Sigmoid colon (tissue), 3 donors: Measurements from ENCODE around the gene DOCK1.

ENCODE experiments used
- CTCF ChIP-seq, 4 experiments: fragments of 450-650 bp in 3 of 4; fragments of 200-600 bp in 1 of 4; IDR thresholded peaks; one replicate each; pipeline ENCODE4 v1.5.1; 2016 to 2019; ENCODE audit warnings: antibody characterized with exemption in 4 of 4, mild to moderate bottlenecking in 3 of 4, moderate library complexity in 2 of 4
- POLR2A ChIP-seq, 2 donors: fragments of 450-650 bp; IDR thresholded peaks; one replicate each; pipeline ENCODE4 v1.6.1; 2016; ENCODE audit warnings: antibody characterized with exemption in 2 of 2, mild to moderate bottlenecking in 2 of 2, moderate library complexity in 2 of 2

GRCh38 chr10:126969310-126969709, 64.1 kb downstream of the DOCK1 start:
- TF ChIP-seq POLR2A (IDR thresholded peaks at IDR 0.05) (no peak), CTCF (IDR thresholded peaks at IDR 0.05) (peak in 1 of 4 experiments; percentile 12)
